Activated T-helper 1 cell treated with anti-CD3 and anti-CD28 coated beads, Interleukin-12 subunit alpha, Interleukin-12 subunit beta, Interleukin-2, Interleukin-4 antibody, amounts not matched to agents 30 ng/mL and 10 ng/mL and 1 ng/mL, durations not matched to agents 14 hours and 24 hours and 36 hours (primary cell): ENCODE results near the gene KCNG1. TPM values are rescaled to one million over a fixed set of nuclear protein-coding genes. Genes with fewer than 3 reads are reported as not detected.

ENCODE experiments used
- DNase-seq: peaks from one replicate; pipeline ENCODE4 v3.0.0; 2021; ENCODE audit warnings: low spot score
- H3K27ac Mint-ChIP-seq: one replicate; pipeline ENCODE4 v1.8.0; 2021; ENCODE audit warnings: mild to moderate bottlenecking, mixed read lengths
- H3K27me3 Mint-ChIP-seq: one replicate; pipeline ENCODE4 v1.8.0; 2022; ENCODE audit warnings: mild to moderate bottlenecking, moderate library complexity, mixed read lengths; ENCODE audit not compliant: insufficient read depth
- H3K36me3 Mint-ChIP-seq: one replicate; pipeline ENCODE4 v1.8.0; 2021; ENCODE audit warnings: low read depth, mixed read lengths
- H3K4me1 Mint-ChIP-seq: one replicate; pipeline ENCODE4 v1.8.0; 2021; ENCODE audit warnings: low read depth, mixed read lengths
- H3K4me3 Mint-ChIP-seq: one replicate; pipeline ENCODE4 v1.8.0; 2021; ENCODE audit warnings: mild to moderate bottlenecking, moderate library complexity, mixed read lengths
- H3K9me3 Mint-ChIP-seq: one replicate; pipeline ENCODE4 v1.8.0; 2021; ENCODE audit warnings: mixed read lengths
- intact Hi-C: fragments of 100-400 bp; cut with micrococcal nuclease; formaldehyde crosslinking; loops from one replicate; pipeline ENCODE4 v1.15.1; 2024
- total RNA-seq: library from RNA; stranded (reverse); gene quantifications from 2 replicates; pipeline ENCODE4 v1.2.3, GENCODE V29; 2022

The KCNG1 gene
- total RNA-seq, 1 donor from 2014 or later: 3.1 TPM

DNA sequence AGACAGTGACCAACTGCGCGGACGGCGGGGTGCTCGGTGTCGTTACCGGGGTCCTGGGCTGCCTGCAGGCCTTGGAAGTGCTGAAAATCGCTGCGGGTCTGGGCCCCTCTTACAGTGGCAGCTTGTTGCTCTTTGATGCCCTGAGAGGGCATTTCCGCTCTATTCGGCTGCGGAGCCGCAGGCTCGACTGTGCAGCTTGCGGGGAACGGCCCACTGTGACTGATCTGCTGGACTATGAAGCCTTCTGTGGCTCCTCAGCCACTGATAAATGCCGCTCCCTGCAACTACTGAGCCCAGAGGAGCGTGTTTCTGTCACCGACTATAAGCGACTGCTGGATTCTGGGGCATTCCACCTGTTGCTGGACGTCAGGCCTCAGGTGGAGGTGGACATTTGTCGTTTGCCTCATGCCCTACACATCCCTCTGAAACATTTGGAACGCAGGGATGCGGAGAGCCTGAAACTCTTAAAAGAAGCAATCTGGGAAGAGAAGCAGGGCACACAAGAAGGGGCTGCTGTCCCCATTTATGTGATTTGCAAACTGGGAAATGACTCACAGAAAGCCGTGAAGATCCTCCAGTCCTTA, 63.3 kb downstream of the KCNG1 start:
- intact Hi-C loops: loop anchor here (2.0 kb wide), 1 partner anchor 1913 kb away; the partner anchor contains the start of gene CSE1L
- DNase-seq: no peak
- Mint-ChIP-seq H3K27ac (peak overlapping the region; percentile 92), H3K9me3 (no peaks in the 10 kb centered on the region), H3K36me3 (peaks cover 17% of the 10 kb centered on the region), H3K27me3 (no peaks in the 10 kb centered on the region), H3K4me1 (peaks cover 44% of the 10 kb centered on the region), H3K4me3 (peak overlapping the region; percentile 99)

GRCh38 chr20:50958615-50959542, 64.0 kb downstream of the KCNG1 start, which contains the start of gene MOCS3:
Gene MOCS3 (plus strand): TSS chr20:50958818. CDS start chr20:50958843, 25 bp downstream.
- H3K9me3 Mint-ChIP-seq: no peaks in the 10 kb centered on the region
- intact Hi-C loops: loop anchor here (1.0 to 2.0 kb wide), 5 partner anchors 28 to 1912 kb away; partner anchors contain the start of genes ADNP, BCAS4 and CSE1L
- no peaks in the 10 kb centered on the region for H3K27me3 Mint-ChIP-seq
- H3K36me3 Mint-ChIP-seq: peaks cover 17% of the 10 kb centered on the region
- peaks cover 50% of the 10 kb centered on the region for H3K4me1 Mint-ChIP-seq
- H3K27ac Mint-ChIP-seq: peak within 1 kb of the TSS; percentile 92
- DNase-seq: peak; percentile 80
- H3K4me3 Mint-ChIP-seq: peak within 1 kb of the TSS; percentile 99

- Mint-ChIP-seq H3K9me3 (no peaks in the 10 kb centered on the region), H3K4me1 (peaks cover 50% of the 10 kb centered on the region), H3K27me3 (no peaks in the 10 kb centered on the region), H3K27ac (peak within 1 kb of the TSS; percentile 92), H3K36me3 (peaks cover 23% of the 10 kb centered on the region), H3K4me3 (peak within 1 kb of the TSS; percentile 99)
- DNase-seq: peak; percentile 83
- intact Hi-C loops: loop anchor here (1.0 to 2.0 kb wide), 5 partner anchors 27 to 1911 kb away; partner anchors contain the start of genes ADNP, BCAS4 and CSE1L
These were observed 64.9 kb downstream of the KCNG1 start, which contains the start of gene DPM1 for GRCh38 chr20:50957798-50958614. Gene DPM1 (minus strand): TSS chr20:50958532. CDS start chr20:50958523, 9 bp downstream.

- Mint-ChIP-seq H3K4me1 (peaks cover 50% of the 10 kb centered on the region), H3K27ac (peak overlapping the region; percentile 92), H3K4me3 (peak overlapping the region; percentile 99), H3K27me3 (no peaks in the 10 kb centered on the region), H3K9me3 (no peaks in the 10 kb centered on the region), H3K36me3 (peaks cover 24% of the 10 kb centered on the region)
- no peak for DNase-seq
- intact Hi-C loops: no loop called here
These were observed 65.6 kb downstream of the KCNG1 start for GRCh38 chr20:50957276-50957675.

DNA sequence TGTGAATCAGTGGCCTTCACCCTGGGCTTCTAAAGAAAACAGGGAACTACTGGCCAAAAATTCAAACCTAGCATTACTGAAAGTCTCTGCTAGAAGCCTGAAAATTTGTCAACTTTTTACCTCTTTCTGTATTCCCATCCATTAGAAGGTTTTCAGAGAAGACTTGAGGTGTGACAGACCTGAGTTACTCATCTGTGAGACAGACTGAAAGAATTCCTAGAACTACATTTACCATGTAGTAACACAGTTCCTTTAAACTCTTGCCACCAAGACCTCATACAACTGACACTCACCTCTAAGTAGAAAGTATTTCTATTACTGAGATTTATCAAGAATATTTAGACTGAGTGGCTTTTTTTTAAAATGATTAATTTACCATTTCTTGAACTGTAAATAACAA, 69.1 kb downstream of the KCNG1 start:
- peaks cover 34% of the 10 kb centered on the region for H3K4me1 Mint-ChIP-seq
- intact Hi-C loops: no loop called here
- no peaks in the 10 kb centered on the region for H3K9me3 Mint-ChIP-seq
- H3K4me3 Mint-ChIP-seq: no peak overlapping the region
- H3K27ac Mint-ChIP-seq: no peak overlapping the region
- H3K27me3 Mint-ChIP-seq: no peaks in the 10 kb centered on the region
- no peak for DNase-seq
- peaks cover 31% of the 10 kb centered on the region for H3K36me3 Mint-ChIP-seq

Other genes with a start within 250 kb of the KCNG1 start
- gene BCAS4, start 228.0 kb downstream of the KCNG1 start, total RNA-seq: 7.8 and 9.3 TPM in 2 replicates
- gene ADNP, start 91.7 kb downstream of the KCNG1 start, total RNA-seq: 77.4 and 85.8 TPM in 2 replicates
- 54.6 and 61.2 TPM in 2 replicates for gene DPM1, start 64.6 kb downstream of the KCNG1 start, total RNA-seq
- gene MOCS3, start 64.3 kb downstream of the KCNG1 start, total RNA-seq: 6.2 and 6.7 TPM in 2 replicates